B cell (primary cell): Measurements from ENCODE around the gene ENDOG. TPM values are rescaled to one million over a fixed set of nuclear protein-coding genes. Genes with fewer than 3 reads are reported as not detected.

ENCODE experiments used
- ATAC-seq: fragments of 200-7000 bp; cut with Tn5 transposase; one replicate; pipeline ENCODE4 v1.10.0; 2021; ENCODE audit warnings: low read depth, mild to moderate bottlenecking, moderate number of reproducible peaks, moderate library complexity
- CTCF ChIA-PET: fragments of 350-600 bp; sonication (Branson Sonifier 250); formaldehyde crosslinking; loops from one replicate; lab custom pipeline; 2021; ENCODE audit warnings: antibody characterized with exemption, inconsistent platforms; lab: Charles Lee
- POLR2A ChIA-PET: fragments of 350-600 bp; sonication (Branson Sonifier 250); formaldehyde crosslinking; loops from one replicate; lab custom pipeline; 2021; ENCODE audit warnings: antibody characterized with exemption; lab: Charles Lee
- DNase-seq: peaks from one replicate; pipeline ENCODE4 v3.0.0; 2013
- H2AFZ ChIP-seq: 2 replicates; pipeline ENCODE4 v1.6.1; 2012; ENCODE audit warnings: mild to moderate bottlenecking, low read depth, low read length; ENCODE audit not compliant: insufficient read depth, poor library complexity, severe bottlenecking
- H3K27ac ChIP-seq, 2 donors: 1 replicate in 1 of 2; 2 replicates in 1 of 2; pipeline ENCODE4 v1.5.1; 2012 to 2013; ENCODE audit warnings: low read length in 2 of 2, mild to moderate bottlenecking in 2 of 2, moderate library complexity in 1 of 2
- H3K27me3 ChIP-seq, 4 experiments: fragments of 200-600 bp in 1 of 4; sonication (generic) in 1 of 4; replicated peaks in 1 of 4; 1 replicate in 2 of 4; 2 replicates in 2 of 4; pipeline versions ENCODE4 v1.6.1 to v1.7.0; 2013 to 2016; ENCODE audit warnings: low read length in 3 of 4, mild to moderate bottlenecking in 2 of 4, mixed read lengths in 1 of 4, moderate library complexity in 1 of 4; ENCODE audit not compliant: insufficient read depth in 4 of 4, control insufficient read depth in 3 of 4; ENCODE audit errors: control extremely low read depth in 1 of 4
- H3K36me3 ChIP-seq, 2 experiments: replicated peaks in 1 of 2; 1 replicate in 1 of 2; 2 replicates in 1 of 2; pipeline versions ENCODE4 v1.6.1 to v1.7.1; 2013; ENCODE audit warnings: low read length in 1 of 2; ENCODE audit not compliant: insufficient read depth in 2 of 2, control insufficient read depth in 1 of 2; ENCODE audit errors: control extremely low read depth in 1 of 2, extremely low read depth in 1 of 2
- H3K4me1 ChIP-seq, 2 donors: fragments of 200-600 bp in 1 of 2; sonication (generic) in 1 of 2; 1 replicate in 1 of 2; 2 replicates in 1 of 2; pipeline versions ENCODE4 v1.5.1 to v1.6.1; 2013 to 2017; ENCODE audit warnings: low read length in 2 of 2; ENCODE audit not compliant: control insufficient read depth in 2 of 2, insufficient read depth in 2 of 2
- H3K4me2 ChIP-seq: replicated peaks from 2 replicates; pipeline ENCODE3; 2012; ENCODE audit warnings: mild to moderate bottlenecking, low read depth, low read length; ENCODE audit not compliant: poor library complexity, severe bottlenecking
- H3K4me3 ChIP-seq, 5 experiments: fragments of 200-600 bp in 1 of 5; sonication (generic) in 1 of 5; 1 replicate in 3 of 5; 2 replicates in 2 of 5; pipeline versions ENCODE4 v1.5.1 to v1.7.0; 2011 to 2016; ENCODE audit warnings: low read length in 4 of 5, mild to moderate bottlenecking in 4 of 5, low read depth in 2 of 5, control low read depth in 1 of 5, moderate library complexity in 1 of 5; ENCODE audit not compliant: insufficient read depth in 1 of 5; ENCODE audit errors: control extremely low read depth in 1 of 5, extremely low read depth in 1 of 5
- H3K79me2 ChIP-seq: fragments of 200-600 bp; sonication (generic); one replicate; pipeline ENCODE4 v1.6.0; 2016; ENCODE audit warnings: low read length; ENCODE audit not compliant: control insufficient read depth, insufficient read depth
- H3K9ac ChIP-seq: fragments of 200-600 bp; sonication (generic); 2 replicates; pipeline ENCODE4 v1.6.1; 2017; ENCODE audit warnings: mild to moderate bottlenecking, low read length, moderate library complexity
- H3K9me3 ChIP-seq, 3 donors: one replicate each; pipeline versions ENCODE4 v1.6.1 to v1.7.1; 2013; ENCODE audit warnings: low read length in 2 of 3; ENCODE audit not compliant: control insufficient read depth in 2 of 3, insufficient read depth in 1 of 3; ENCODE audit errors: control extremely low read depth in 1 of 3
- H4K20me1 ChIP-seq: 2 replicates; pipeline ENCODE4 v1.6.0; 2012; ENCODE audit warnings: mild to moderate bottlenecking, low read length; ENCODE audit not compliant: insufficient read depth, control insufficient read depth, poor library complexity, severe bottlenecking
- H3K27ac Mint-ChIP-seq: one replicate; pipeline ENCODE4 v1.8.0; 2021; ENCODE audit warnings: mixed read lengths
- H3K27me3 Mint-ChIP-seq: one replicate; pipeline ENCODE4 v1.8.0; 2021; ENCODE audit warnings: mixed read lengths
- H3K4me1 Mint-ChIP-seq: one replicate; pipeline ENCODE4 v1.8.0; 2021; ENCODE audit warnings: mixed read lengths
- H3K4me3 Mint-ChIP-seq: one replicate; pipeline ENCODE4 v1.8.0; 2021; ENCODE audit warnings: mixed read lengths
- H3K9me3 Mint-ChIP-seq: one replicate; pipeline ENCODE4 v1.8.0; 2022; ENCODE audit warnings: mixed read lengths; ENCODE audit not compliant: insufficient read depth
- EZH2 ChIP-seq: IDR thresholded peaks from 2 replicates; pipeline ENCODE4 v1.6.1; 2012; ENCODE audit warnings: borderline replicate concordance, low read depth, mild to moderate bottlenecking, moderate library complexity, low read length; ENCODE audit not compliant: insufficient read depth, poor library complexity, severe bottlenecking
- WGBS: methylation state at CpG from one replicate; pipeline ENCODE4 v1.1.5; 2013; ENCODE audit warnings: missing lambda C conversion rate; ENCODE audit not compliant: insufficient coverage; 5-methylcytosine and 5-hydroxymethylcytosine counted together
- intact Hi-C: fragments of 100-400 bp; cut with micrococcal nuclease; formaldehyde crosslinking; loops from one replicate; pipeline ENCODE4 v1.10.0; 2022
- polyA plus RNA-seq: library from polyadenylated mRNA; depleted of rRNA; stranded (reverse); fragments of >200 nt; gene quantifications from 2 replicates; pipeline ENCODE4 v1.2.3, GENCODE V29; 2012
- total RNA-seq, 2 donors: library from RNA; stranded (reverse); fragments of 120-200 nt in 1 of 2; gene quantifications; 1 replicate in 1 of 2; 2 replicates in 1 of 2; pipeline versions ENCODE4 v1.2.3 to v1.2.4, GENCODE V29; 2013 to 2022
- TF ChIP-seq, protein P1 (sequence below): fragments of 200-600 bp; IDR thresholded peaks from one replicate; pipeline ENCODE4 v1.8.0; 2022; ENCODE audit warnings: antibody characterized with exemption, mild to moderate bottlenecking

Gene ENDOG
- total and polyA plus RNA-seq, 2 donors (not counting 1 experiment from before 2014, with no cell fraction given) = 12.5 to 19.3 TPM

DNA sequence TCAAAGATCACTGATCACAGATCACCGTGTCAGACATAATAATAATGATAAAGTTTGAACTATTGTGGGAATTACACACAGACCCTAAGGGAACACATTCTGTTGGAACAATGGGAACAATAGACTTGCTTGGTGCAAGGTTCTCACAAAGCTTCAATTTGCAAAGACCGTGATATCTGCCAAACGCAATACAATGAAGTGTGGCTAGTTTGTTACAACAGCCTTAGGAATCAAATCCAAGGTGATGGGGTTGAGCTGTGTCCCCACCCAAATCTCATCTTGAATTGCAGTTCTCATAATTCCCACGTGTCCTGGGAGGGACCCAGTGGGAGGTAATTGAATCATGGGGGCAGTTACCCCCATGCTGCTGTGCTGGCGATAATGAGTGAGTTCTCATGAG is 42.6 kb downstream of the ENDOG start:
- no peak for ATAC-seq
- Histone ChIP-seq H3K4me1 (peaks cover 3 to 4% of the 10 kb centered on the region in 2 donors), H3K27me3 (no peaks in the 10 kb centered on the region), H3K36me3 (peaks cover 0 to 2% of the 10 kb centered on the region in 2 experiments), H3K9me3 (no peaks in the 10 kb centered on the region), H3K9ac (no peak overlapping the region), H3K27ac (no peak overlapping the region), H3K4me2 (no peak overlapping the region), H4K20me1 (no peaks in the 10 kb centered on the region), H3K79me2 (peaks cover 27% of the 10 kb centered on the region), H2AFZ (no peak overlapping the region), H3K4me3 (no peak overlapping the region)
- WGBS = no CpG with 5 or more reads among the region's 5 CpGs
- no peak overlapping the region for H3K27ac Mint-ChIP-seq
- no peak overlapping the region for H3K4me3 Mint-ChIP-seq
- no peaks in the 10 kb centered on the region for H3K9me3 Mint-ChIP-seq
- DNase-seq = no peak
- peaks cover 4% of the 10 kb centered on the region for H3K4me1 Mint-ChIP-seq
- CTCF ChIA-PET = interaction anchor here (1.4 to 12.0 kb wide), 5 partner anchors 10 to 73 kb away, joined by 3 to 203 read pairs (median 8); partner anchors contain the start of genes KYAT1, LRRC8A and SPOUT1
- no peaks in the 10 kb centered on the region for H3K27me3 Mint-ChIP-seq
- no peak for TF ChIP-seq EZH2
- TF ChIP-seq, protein P1, sequence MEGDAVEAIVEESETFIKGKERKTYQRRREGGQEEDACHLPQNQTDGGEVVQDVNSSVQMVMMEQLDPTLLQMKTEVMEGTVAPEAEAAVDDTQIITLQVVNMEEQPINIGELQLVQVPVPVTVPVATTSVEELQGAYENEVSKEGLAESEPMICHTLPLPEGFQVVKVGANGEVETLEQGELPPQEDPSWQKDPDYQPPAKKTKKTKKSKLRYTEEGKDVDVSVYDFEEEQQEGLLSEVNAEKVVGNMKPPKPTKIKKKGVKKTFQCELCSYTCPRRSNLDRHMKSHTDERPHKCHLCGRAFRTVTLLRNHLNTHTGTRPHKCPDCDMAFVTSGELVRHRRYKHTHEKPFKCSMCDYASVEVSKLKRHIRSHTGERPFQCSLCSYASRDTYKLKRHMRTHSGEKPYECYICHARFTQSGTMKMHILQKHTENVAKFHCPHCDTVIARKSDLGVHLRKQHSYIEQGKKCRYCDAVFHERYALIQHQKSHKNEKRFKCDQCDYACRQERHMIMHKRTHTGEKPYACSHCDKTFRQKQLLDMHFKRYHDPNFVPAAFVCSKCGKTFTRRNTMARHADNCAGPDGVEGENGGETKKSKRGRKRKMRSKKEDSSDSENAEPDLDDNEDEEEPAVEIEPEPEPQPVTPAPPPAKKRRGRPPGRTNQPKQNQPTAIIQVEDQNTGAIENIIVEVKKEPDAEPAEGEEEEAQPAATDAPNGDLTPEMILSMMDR = no peak
- POLR2A ChIA-PET = no interaction called here
- intact Hi-C loops = loop anchor here (5.0 kb wide), 1 partner anchor 214 kb away; no protein-coding TSS in a partner anchor

DNA sequence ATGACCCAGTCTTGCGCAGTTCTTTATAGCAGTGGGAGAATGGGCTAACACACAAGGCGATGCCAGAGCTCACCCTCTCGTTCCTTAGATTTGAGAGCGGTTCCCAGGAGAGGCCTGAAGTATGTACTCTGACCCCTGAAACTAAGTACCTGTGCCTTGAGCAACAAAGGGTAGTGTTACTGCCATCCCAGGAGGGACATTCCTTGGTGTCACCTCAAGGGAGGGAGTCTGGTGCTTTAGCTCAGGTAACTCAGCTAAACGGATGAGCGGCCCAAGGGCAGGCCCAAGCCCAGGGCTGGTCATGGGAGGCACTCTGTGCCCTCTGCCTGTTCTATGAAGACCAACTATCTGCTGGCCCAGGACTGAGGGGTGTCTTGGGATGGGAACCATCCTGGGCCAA is 43.2 kb downstream of the ENDOG start:
- CTCF ChIA-PET = interaction anchor here (0.8 to 12.0 kb wide), 10 partner anchors 9 to 214 kb away, joined by 3 to 203 read pairs (median 6); partner anchors contain the start of genes ENDOG, KYAT1, LRRC8A and SPOUT1
- 100% methylated on average over 5 of the region's 6 CpGs for WGBS

More for the DNA sequence above, 43.2 kb downstream of the ENDOG start:
- H3K27me3 ChIP-seq = no peaks in the 10 kb centered on the region
- peaks cover 27% of the 10 kb centered on the region for H3K79me2 ChIP-seq
- Mint-ChIP-seq H3K4me1 (peaks cover 4% of the 10 kb centered on the region), H3K4me3 (no peak overlapping the region), H3K9me3 (no peaks in the 10 kb centered on the region), H3K27me3 (no peaks in the 10 kb centered on the region), H3K27ac (no peak overlapping the region)
- no peak overlapping the region for H3K9ac ChIP-seq
- intact Hi-C loops = loop anchor here (5.0 kb wide), 1 partner anchor 214 kb away; no protein-coding TSS in a partner anchor
- ATAC-seq (no peak), DNase-seq (no peak)
- H4K20me1 ChIP-seq = no peaks in the 10 kb centered on the region
- TF ChIP-seq EZH2 = no peak
- TF ChIP-seq, protein P1 = no peak
- H3K4me1 ChIP-seq = peaks cover 3 to 4% of the 10 kb centered on the region in 2 donors
- H3K9me3 ChIP-seq = no peaks in the 10 kb centered on the region
- POLR2A ChIA-PET = no interaction called here
- H3K4me2 ChIP-seq = no peak overlapping the region
- no peak overlapping the region for H3K4me3 ChIP-seq
- H2AFZ ChIP-seq = no peak overlapping the region
- H3K27ac ChIP-seq = no peak overlapping the region
- peaks cover 0 to 2% of the 10 kb centered on the region in 2 experiments for H3K36me3 ChIP-seq
